C4-2B (cell line): ENCODE results near the gene TNFAIP2.

Source experiments
- H3K27ac ChIP-seq: fragments of 450-650 bp; 2 replicates; pipeline ENCODE4 v1.5.1; 2017
- CTCF ChIP-seq: fragments of 450-650 bp; conservative IDR thresholded peaks from 2 replicates; pipeline ENCODE4 v1.5.1; 2017; ENCODE audit warnings: mild to moderate bottlenecking
- ZFX ChIP-seq: fragments of 450-650 bp; IDR thresholded peaks from 2 replicates; pipeline ENCODE4 v1.6.1; 2017

The TNFAIP2 gene

GRCh38 chr14:103096387-103096786, 26.9 kb upstream of the TNFAIP2 start:
- peak overlapping the region; percentile 18; the same call in 1 of the 2 replicates for H3K27ac ChIP-seq

GRCh38 chr14:103097244-103097993, 25.8 kb upstream of the TNFAIP2 start:
- H3K27ac ChIP-seq, result no peak overlapping the region
- no peak for TF ChIP-seq ZFX
- no peak for TF ChIP-seq CTCF

More at GRCh38 chr14:103096387-103096786, 26.9 kb upstream of the TNFAIP2 start:
- TF ChIP-seq CTCF (no peak), ZFX (no peak)

GRCh38 chr14:103097994-103098957, 25.0 kb upstream of the TNFAIP2 start:
- no peak overlapping the region for H3K27ac ChIP-seq
- TF ChIP-seq CTCF (no peak), ZFX (no peak)

- TF ChIP-seq CTCF, result no peak
- no peak for TF ChIP-seq ZFX
- H3K27ac ChIP-seq, result no peak overlapping the region
Observed at GRCh38 chr14:103099081-103099732, 24.1 kb upstream of the TNFAIP2 start.

- H3K27ac ChIP-seq, result no peak overlapping the region
- TF ChIP-seq ZFX (no peak), CTCF (no peak)
Observed at GRCh38 chr14:103099733-103100280, 23.5 kb upstream of the TNFAIP2 start.

GRCh38 chr14:103100281-103101121, 22.8 kb upstream of the TNFAIP2 start:
- no peak for TF ChIP-seq CTCF
- no peak for TF ChIP-seq ZFX
- H3K27ac ChIP-seq, result no peak overlapping the region
